ENCODE measurements around the gene FLNB. TPM values are rescaled to one million over a fixed set of nuclear protein-coding genes. Genes with fewer than 3 reads are reported as not detected.

The FLNB gene
- total RNA-seq, 1 experiment from 2014 or later = 315 TPM

GRCh38 chr3:58192069-58192468, 183.8 kb downstream of the FLNB start:
- peaks cover 16% of the 10 kb centered on the region for H3K4me1 Mint-ChIP-seq (ENCODE audit: low read depth, unreplicated experiment)
- no peaks in the 10 kb centered on the region for H3K27me3 Mint-ChIP-seq (ENCODE audit: insufficient read depth, unreplicated experiment)
- H3K9me3 ChIP-seq = no peaks in the 10 kb centered on the region
- peaks cover 16% of the 10 kb centered on the region for H3K4me1 ChIP-seq
- no peaks in the 10 kb centered on the region for H3K27me3 ChIP-seq (replicated peaks; ENCODE audit: control insufficient read depth, insufficient read depth, low read length)
- no peaks in the 10 kb centered on the region for H3K9me3 Mint-ChIP-seq (ENCODE audit: unreplicated experiment)
- no peak overlapping the region for H3K27ac Mint-ChIP-seq (ENCODE audit: unreplicated experiment)
- H3K4me3 ChIP-seq (ENCODE audit: low read depth, low read length) = no peak overlapping the region
- ChIA-PET CTCF (no interaction called here), POLR2A (no interaction called here)
- H3K36me3 ChIP-seq (ENCODE audit: control insufficient read depth, insufficient read depth, low read length) = no peaks in the 10 kb centered on the region
- TF ChIP-seq, protein P1, sequence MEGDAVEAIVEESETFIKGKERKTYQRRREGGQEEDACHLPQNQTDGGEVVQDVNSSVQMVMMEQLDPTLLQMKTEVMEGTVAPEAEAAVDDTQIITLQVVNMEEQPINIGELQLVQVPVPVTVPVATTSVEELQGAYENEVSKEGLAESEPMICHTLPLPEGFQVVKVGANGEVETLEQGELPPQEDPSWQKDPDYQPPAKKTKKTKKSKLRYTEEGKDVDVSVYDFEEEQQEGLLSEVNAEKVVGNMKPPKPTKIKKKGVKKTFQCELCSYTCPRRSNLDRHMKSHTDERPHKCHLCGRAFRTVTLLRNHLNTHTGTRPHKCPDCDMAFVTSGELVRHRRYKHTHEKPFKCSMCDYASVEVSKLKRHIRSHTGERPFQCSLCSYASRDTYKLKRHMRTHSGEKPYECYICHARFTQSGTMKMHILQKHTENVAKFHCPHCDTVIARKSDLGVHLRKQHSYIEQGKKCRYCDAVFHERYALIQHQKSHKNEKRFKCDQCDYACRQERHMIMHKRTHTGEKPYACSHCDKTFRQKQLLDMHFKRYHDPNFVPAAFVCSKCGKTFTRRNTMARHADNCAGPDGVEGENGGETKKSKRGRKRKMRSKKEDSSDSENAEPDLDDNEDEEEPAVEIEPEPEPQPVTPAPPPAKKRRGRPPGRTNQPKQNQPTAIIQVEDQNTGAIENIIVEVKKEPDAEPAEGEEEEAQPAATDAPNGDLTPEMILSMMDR (IDR thresholded peaks at IDR 0.05; ENCODE audit: insufficient read depth in 1 of 2, low read depth in 1 of 2, low read length in 1 of 2, severe bottlenecking in 1 of 2, unreplicated experiment in 1 of 2) = no peak
- BruUV-seq (replicated peaks) = no TSS peak
- DNase-seq = no peak
- H3K36me3 Mint-ChIP-seq (ENCODE audit: insufficient read depth, unreplicated experiment) = no peaks in the 10 kb centered on the region
- intact Hi-C loops (cut with micrococcal nuclease; ENCODE audit: unreplicated experiment) = no loop called here
- no peak overlapping the region for H3K4me3 Mint-ChIP-seq (ENCODE audit: unreplicated experiment)

- intact Hi-C loops (cut with micrococcal nuclease; ENCODE audit: unreplicated experiment) = loop anchor here (1.0 kb wide), 1 partner anchor 23 kb away; no protein-coding TSS in a partner anchor
- Mint-ChIP-seq H3K27me3 (ENCODE audit: insufficient read depth, unreplicated experiment) (no peaks in the 10 kb centered on the region), H3K4me3 (ENCODE audit: unreplicated experiment) (no peak overlapping the region), H3K4me1 (ENCODE audit: low read depth, unreplicated experiment) (peaks cover 16% of the 10 kb centered on the region), H3K36me3 (ENCODE audit: insufficient read depth, unreplicated experiment) (no peaks in the 10 kb centered on the region), H3K27ac (ENCODE audit: unreplicated experiment) (no peak overlapping the region), H3K9me3 (ENCODE audit: unreplicated experiment) (no peaks in the 10 kb centered on the region)
- H3K4me1 ChIP-seq = peaks cover 11% of the 10 kb centered on the region
- no peaks in the 10 kb centered on the region for H3K9me3 ChIP-seq
- no TSS peak for BruUV-seq (replicated peaks)
- TF ChIP-seq, protein P1 (IDR thresholded peaks at IDR 0.05; ENCODE audit: insufficient read depth in 1 of 2, low read depth in 1 of 2, low read length in 1 of 2, severe bottlenecking in 1 of 2, unreplicated experiment in 1 of 2) = no peak
- H3K4me3 ChIP-seq (ENCODE audit: low read depth, low read length) = no peak overlapping the region
- POLR2A ChIA-PET = interaction anchor here (1.3 kb wide), 1 partner anchor 112 kb away, joined by 4 read pairs; the partner anchor contains the start of genes HTD2 and RPP14
- no peak for DNase-seq
- no peaks in the 10 kb centered on the region for H3K27me3 ChIP-seq (replicated peaks; ENCODE audit: control insufficient read depth, insufficient read depth, low read length)
- H3K36me3 ChIP-seq (ENCODE audit: control insufficient read depth, insufficient read depth, low read length) = no peaks in the 10 kb centered on the region
- CTCF ChIA-PET = interaction anchor here (0.7 to 1.2 kb wide), 2 partner anchors 28 to 112 kb away, joined by 5 to 8 read pairs; partner anchors contain the start of genes HTD2 and RPP14
These were observed 185.6 kb downstream of the FLNB start for GRCh38 chr3:58193682-58194407.

DNA sequence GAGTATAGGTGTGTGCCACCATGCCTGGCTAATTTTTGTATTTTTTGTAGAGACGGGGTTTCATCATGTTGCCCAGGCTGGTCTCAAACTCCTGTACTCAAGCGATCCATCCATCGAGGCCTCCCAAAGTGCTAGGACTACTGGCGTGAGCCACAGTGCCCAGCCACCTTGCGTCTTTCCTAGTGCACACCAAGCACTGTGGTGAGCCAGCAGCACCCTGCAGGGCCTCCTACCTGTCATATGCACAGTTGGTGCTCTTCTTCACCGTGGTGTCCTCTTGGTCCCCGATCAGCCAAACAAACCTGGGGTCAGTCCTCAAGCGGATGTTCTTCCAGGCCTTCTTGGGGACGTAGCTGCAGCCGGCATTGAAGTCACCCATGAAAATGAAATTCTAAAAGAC, 189.4 kb downstream of the FLNB start:
- intact Hi-C loops (cut with micrococcal nuclease; ENCODE audit: unreplicated experiment) = no loop called here
- H3K4me3 ChIP-seq (ENCODE audit: low read depth, low read length) = no peak overlapping the region
- no peaks in the 10 kb centered on the region for H3K27me3 ChIP-seq (replicated peaks; ENCODE audit: control insufficient read depth, insufficient read depth, low read length)
- Mint-ChIP-seq H3K36me3 (ENCODE audit: insufficient read depth, unreplicated experiment) (no peaks in the 10 kb centered on the region), H3K4me1 (ENCODE audit: low read depth, unreplicated experiment) (peaks cover 10% of the 10 kb centered on the region), H3K27ac (ENCODE audit: unreplicated experiment) (no peak overlapping the region), H3K9me3 (ENCODE audit: unreplicated experiment) (no peaks in the 10 kb centered on the region), H3K27me3 (ENCODE audit: insufficient read depth, unreplicated experiment) (no peaks in the 10 kb centered on the region), H3K4me3 (ENCODE audit: unreplicated experiment) (no peak overlapping the region)
- TF ChIP-seq, protein P1 (IDR thresholded peaks at IDR 0.05; ENCODE audit: insufficient read depth in 1 of 2, low read depth in 1 of 2, low read length in 1 of 2, severe bottlenecking in 1 of 2, unreplicated experiment in 1 of 2) = no peak
- peaks cover 24% of the 10 kb centered on the region for H3K4me1 ChIP-seq
- ChIA-PET POLR2A (no interaction called here), CTCF (no interaction called here)
- BruUV-seq (replicated peaks) = no TSS peak
- no peak for DNase-seq
- H3K36me3 ChIP-seq (ENCODE audit: control insufficient read depth, insufficient read depth, low read length) = no peaks in the 10 kb centered on the region
- peaks cover 9% of the 10 kb centered on the region for H3K9me3 ChIP-seq

Data from Caco-2 (cell line).